HEK293 (cell line): Measurements from ENCODE around the gene ZSCAN12.
A peak's percentile ranks its signal among the peaks of the same experiment; 100 is the strongest.

Experiments used
- FEZF1 ChIP-seq: fragments of 450-650 bp; formaldehyde crosslinking; IDR thresholded peaks from 2 replicates; pipeline ENCODE4 v1.5.1; 2016; ENCODE audit warnings: missing biosample characterization, missing genetic modification characterization
- GFI1B ChIP-seq: fragments of 450-650 bp; formaldehyde crosslinking; IDR thresholded peaks from 2 replicates; pipeline ENCODE4 v1.5.1; 2016; ENCODE audit warnings: missing biosample characterization, missing genetic modification characterization
- GLI4 ChIP-seq: fragments of 450-650 bp; formaldehyde crosslinking; IDR thresholded peaks from 2 replicates; pipeline ENCODE4 v1.5.1; 2016; ENCODE audit warnings: missing biosample characterization, missing genetic modification characterization
- HOXA7 ChIP-seq: sonication (generic); formaldehyde crosslinking; IDR thresholded peaks from 2 replicates; pipeline ENCODE4 v1.8.1; 2022; ENCODE audit warnings: missing genetic modification reagents, borderline replicate concordance
- HOXD13 ChIP-seq: sonication (generic); formaldehyde crosslinking; IDR thresholded peaks from 2 replicates; pipeline ENCODE4 v1.8.0; 2022; ENCODE audit warnings: missing genetic modification reagents, borderline replicate concordance
- KLF1 ChIP-seq: fragments of 450-650 bp; formaldehyde crosslinking; IDR thresholded peaks from 2 replicates; pipeline ENCODE4 v1.5.1; 2016; ENCODE audit warnings: missing biosample characterization, missing genetic modification characterization
- KLF8 ChIP-seq: fragments of 450-650 bp; formaldehyde crosslinking; IDR thresholded peaks from 2 replicates; pipeline ENCODE4 v1.5.1; 2016; ENCODE audit warnings: missing biosample characterization, missing genetic modification characterization
- MEIS1 ChIP-seq: sonication (generic); formaldehyde crosslinking; IDR thresholded peaks from 2 replicates; pipeline ENCODE4 v1.8.1; 2022; ENCODE audit warnings: missing genetic modification reagents, mild to moderate bottlenecking, borderline replicate concordance
- MZF1 ChIP-seq: fragments of 450-650 bp; formaldehyde crosslinking; IDR thresholded peaks from 2 replicates; pipeline ENCODE4 v1.5.1; 2017; ENCODE audit warnings: missing biosample characterization, missing genetic modification characterization, borderline replicate concordance
- SP7 ChIP-seq: fragments of 450-650 bp; formaldehyde crosslinking; IDR thresholded peaks from 2 replicates; pipeline ENCODE4 v1.5.1; 2016; ENCODE audit warnings: missing biosample characterization, missing genetic modification characterization
- TCF7L2 ChIP-seq: IDR thresholded peaks from 2 replicates; pipeline ENCODE4 v1.6.1; 2011; ENCODE audit warnings: low read depth, mild to moderate bottlenecking, inconsistent platforms, low read length, moderate library complexity, borderline replicate concordance
- TRIM28 ChIP-seq: IDR thresholded peaks from 2 replicates; pipeline ENCODE4 v1.6.1; 2011; ENCODE audit warnings: low read length, control low read depth, borderline replicate concordance
- WT1 ChIP-seq: fragments of 450-650 bp; formaldehyde crosslinking; IDR thresholded peaks from 2 replicates; pipeline ENCODE4 v1.5.1; 2016; ENCODE audit warnings: missing biosample characterization, missing genetic modification characterization
- ZBTB1 ChIP-seq: fragments of 450-650 bp; formaldehyde crosslinking; IDR thresholded peaks from 2 replicates; pipeline ENCODE4 v1.5.1; 2016; ENCODE audit warnings: missing biosample characterization, missing genetic modification characterization
- ZBTB11 ChIP-seq: fragments of 450-650 bp; formaldehyde crosslinking; conservative IDR thresholded peaks from 2 replicates; pipeline ENCODE4 v1.5.1; 2016; ENCODE audit warnings: low read depth, missing biosample characterization, missing genetic modification characterization
- ZBTB21 ChIP-seq: fragments of 450-650 bp; formaldehyde crosslinking; IDR thresholded peaks from 2 replicates; pipeline ENCODE4 v1.5.1; 2017; ENCODE audit warnings: missing biosample characterization, missing genetic modification characterization
- ZEB2 ChIP-seq: fragments of 450-650 bp; formaldehyde crosslinking; IDR thresholded peaks from 2 replicates; pipeline ENCODE4 v1.5.1; 2016; ENCODE audit warnings: missing biosample characterization, missing genetic modification characterization
- ZNF10 ChIP-seq: fragments of 450-650 bp; formaldehyde crosslinking; IDR thresholded peaks from 2 replicates; pipeline ENCODE4 v1.5.1; 2017; ENCODE audit warnings: missing biosample characterization, missing genetic modification characterization
- ZNF121 ChIP-seq: fragments of 450-650 bp; formaldehyde crosslinking; IDR thresholded peaks from 2 replicates; pipeline ENCODE4 v1.5.1; 2016; ENCODE audit warnings: missing biosample characterization, missing genetic modification characterization
- ZNF133 ChIP-seq: fragments of 450-650 bp; formaldehyde crosslinking; IDR thresholded peaks from 2 replicates; pipeline ENCODE4 v1.5.1; 2016; ENCODE audit warnings: missing biosample characterization, missing genetic modification characterization
- ZNF140 ChIP-seq: fragments of 450-650 bp; formaldehyde crosslinking; IDR thresholded peaks from 2 replicates; pipeline ENCODE4 v1.5.1; 2016; ENCODE audit warnings: missing biosample characterization, missing genetic modification characterization
- ZNF211 ChIP-seq: fragments of 450-650 bp; formaldehyde crosslinking; IDR thresholded peaks from 2 replicates; pipeline ENCODE4 v1.5.1; 2016; ENCODE audit warnings: low read depth, missing biosample characterization, missing genetic modification characterization
- ZNF221 ChIP-seq: fragments of 450-650 bp; formaldehyde crosslinking; IDR thresholded peaks from 2 replicates; pipeline ENCODE4 v1.5.1; 2017; ENCODE audit warnings: missing biosample characterization, missing genetic modification characterization, borderline replicate concordance
- ZNF335 ChIP-seq: fragments of 450-650 bp; formaldehyde crosslinking; conservative IDR thresholded peaks from 2 replicates; pipeline ENCODE4 v1.5.1; 2016; ENCODE audit warnings: missing biosample characterization, missing genetic modification characterization
- ZNF341 ChIP-seq: fragments of 450-650 bp; formaldehyde crosslinking; IDR thresholded peaks from 2 replicates; pipeline ENCODE4; 2016; ENCODE audit warnings: low read depth, missing biosample characterization, missing genetic modification characterization
- ZNF354C ChIP-seq: fragments of 450-650 bp; formaldehyde crosslinking; IDR thresholded peaks from 2 replicates; pipeline ENCODE4 v1.5.1; 2016; ENCODE audit warnings: missing biosample characterization, missing genetic modification characterization, low read depth, borderline replicate concordance
- ZNF394 ChIP-seq: fragments of 450-650 bp; formaldehyde crosslinking; IDR thresholded peaks from 2 replicates; pipeline ENCODE4 v1.5.1; 2016; ENCODE audit warnings: missing biosample characterization, missing genetic modification characterization, mild to moderate bottlenecking, moderate library complexity, borderline replicate concordance
- ZNF514 ChIP-seq: fragments of 450-650 bp; formaldehyde crosslinking; IDR thresholded peaks from 2 replicates; pipeline ENCODE4 v1.5.1; 2016; ENCODE audit warnings: missing biosample characterization, missing genetic modification characterization
- ZNF530 ChIP-seq: fragments of 450-650 bp; formaldehyde crosslinking; IDR thresholded peaks from 2 replicates; pipeline ENCODE4 v1.5.1; 2016; ENCODE audit warnings: low read depth, missing biosample characterization, missing genetic modification characterization
- ZNF558 ChIP-seq: fragments of 450-650 bp; formaldehyde crosslinking; IDR thresholded peaks from 2 replicates; pipeline ENCODE4 v1.5.1; 2016; ENCODE audit warnings: missing biosample characterization, missing genetic modification characterization
- ZNF561 ChIP-seq: fragments of 450-650 bp; IDR thresholded peaks from 2 replicates; pipeline ENCODE4 v1.5.1; 2018; ENCODE audit warnings: missing biosample characterization, missing genetic modification characterization, borderline replicate concordance
- ZNF596 ChIP-seq: fragments of 450-650 bp; IDR thresholded peaks from 2 replicates; pipeline ENCODE4 v1.5.0; 2018; ENCODE audit warnings: missing biosample characterization, mild to moderate bottlenecking, missing genetic modification characterization, moderate library complexity
- ZNF600 ChIP-seq: fragments of 450-650 bp; formaldehyde crosslinking; IDR thresholded peaks from 2 replicates; pipeline ENCODE4 v1.5.1; 2016; ENCODE audit warnings: missing biosample characterization, missing genetic modification characterization
- ZNF658 ChIP-seq: fragments of 450-650 bp; formaldehyde crosslinking; IDR thresholded peaks from 2 replicates; pipeline ENCODE4; 2016; ENCODE audit warnings: missing biosample characterization, missing genetic modification characterization
- ZNF664 ChIP-seq: fragments of 450-650 bp; formaldehyde crosslinking; IDR thresholded peaks from 2 replicates; pipeline ENCODE4 v1.5.1; 2016; ENCODE audit warnings: missing biosample characterization, missing genetic modification characterization
- ZNF670 ChIP-seq: fragments of 450-650 bp; formaldehyde crosslinking; IDR thresholded peaks from 2 replicates; pipeline ENCODE4 v1.5.1; 2016; ENCODE audit warnings: missing biosample characterization, missing genetic modification characterization, low read depth
- ZNF701 ChIP-seq: fragments of 450-650 bp; formaldehyde crosslinking; IDR thresholded peaks from 2 replicates; pipeline ENCODE4 v1.5.1; 2016; ENCODE audit warnings: missing biosample characterization, missing genetic modification characterization
- ZNF76 ChIP-seq: fragments of 450-650 bp; formaldehyde crosslinking; IDR thresholded peaks from 2 replicates; pipeline ENCODE4; 2016; ENCODE audit warnings: low read depth, missing biosample characterization, missing genetic modification characterization, borderline replicate concordance
- ZNF785 ChIP-seq: fragments of 450-650 bp; formaldehyde crosslinking; IDR thresholded peaks from 2 replicates; pipeline ENCODE4 v1.5.1; 2016; ENCODE audit warnings: missing biosample characterization, missing genetic modification characterization
- ZNF792 ChIP-seq: fragments of 450-650 bp; formaldehyde crosslinking; IDR thresholded peaks from 2 replicates; pipeline ENCODE4 v1.5.1; 2016; ENCODE audit warnings: missing biosample characterization, missing genetic modification characterization
- ZNF837 ChIP-seq: fragments of 450-650 bp; formaldehyde crosslinking; IDR thresholded peaks from 2 replicates; pipeline ENCODE4 v1.5.1; 2016; ENCODE audit warnings: missing biosample characterization, missing genetic modification characterization

Gene ZSCAN12

GRCh38 chr6:28443112-28443773 is 43.7 kb upstream of the ZSCAN12 start, which contains the start of gene ZSCAN23 (continued):
- TF ChIP-seq WT1 (tag by site-specific recombination): no peak
- TF ChIP-seq ZNF10 (tag by site-specific recombination): peak; percentile 17; the same call in 1 of the 2 replicates
- TF ChIP-seq ZNF335 (tag by site-specific recombination): peak; percentile 65
- no peak for TF ChIP-seq ZNF211 (tag by site-specific recombination)
- no peak for TF ChIP-seq ZNF354C
- peak; percentile 95 for TF ChIP-seq ZBTB11
- peak; percentile 56; the same call in 1 of the 2 replicates for TF ChIP-seq TCF7L2
- no peak; the same call in 1 of the 2 replicates for TF ChIP-seq ZNF76
- TF ChIP-seq ZNF140 (tag by site-specific recombination): no peak
- TF ChIP-seq ZNF558: no peak
- no peak for TF ChIP-seq ZNF670 (tag by site-specific recombination)
- 0 out of 2 replicates have a peak, but pooled peaks have one; percentile 39 for TF ChIP-seq ZNF561 (tag by site-specific recombination)
- TF ChIP-seq ZNF341 (tag by site-specific recombination): peak; percentile 94
- peak; percentile 74 for TF ChIP-seq SP7 (tag by site-specific recombination)
- no peak for TF ChIP-seq ZNF530
- peak; percentile 72; the same call in 1 of the 2 replicates for TF ChIP-seq MZF1 (tag by site-specific recombination)
- no peak for TF ChIP-seq ZNF514 (tag by site-specific recombination)
- TF ChIP-seq HOXD13: no peak
- TF ChIP-seq GFI1B (tag by site-specific recombination): no peak
- no peak for TF ChIP-seq ZNF701
- peak; percentile 27; the same call in 1 of the 2 replicates for TF ChIP-seq KLF8 (tag by site-specific recombination)
- TF ChIP-seq ZBTB21 (tag by site-specific recombination): peak; percentile 98
- TF ChIP-seq MEIS1 (CRISPR knock-in tag): no peak
- TF ChIP-seq ZNF664: peak; percentile 100
- no peak for TF ChIP-seq ZBTB1 (tag by site-specific recombination)
- no peak for TF ChIP-seq ZNF221 (tag by site-specific recombination)
- TF ChIP-seq ZNF785 (tag by site-specific recombination): no peak
- no peak for TF ChIP-seq ZNF133 (tag by site-specific recombination)
- TF ChIP-seq ZNF837 (tag by site-specific recombination): no peak
- peak; percentile 25; the same call in 1 of the 2 replicates for TF ChIP-seq TRIM28
- no peak for TF ChIP-seq ZNF596 (tag by site-specific recombination)
- TF ChIP-seq ZEB2 (tag by site-specific recombination): peak; percentile 62; the same call in 1 of the 2 replicates
- TF ChIP-seq ZNF121 (tag by site-specific recombination): peak; percentile 90
- peak; percentile 36; the same call in 1 of the 2 replicates for TF ChIP-seq ZNF394
- peak; percentile 90 for TF ChIP-seq ZNF600 (tag by site-specific recombination)
- TF ChIP-seq HOXA7 (CRISPR knock-in tag): no peak
- no peak for TF ChIP-seq ZNF658 (tag by site-specific recombination)
- no peak for TF ChIP-seq FEZF1 (tag by site-specific recombination)
- TF ChIP-seq GLI4 (tag by site-specific recombination): no peak
- TF ChIP-seq ZNF792: no peak
- TF ChIP-seq KLF1: no peak
